ENCODE data around the gene STK24.

STK24 gene

GRCh38 chr13:98515818-98516465 is 61.0 kb downstream of the STK24 start:
- no peak for DNase-seq (ENCODE audit: low read depth)
- no peak for TF ChIP-seq CTCF (IDR thresholded peaks at IDR 0.05; ENCODE audit: control insufficient read depth, insufficient read depth, low read depth, low read length, missing control alignments)
- no peak overlapping the region for H3K4me3 ChIP-seq (ENCODE audit: control insufficient read depth, low read depth, low read length)

GRCh38 chr13:98514288-98514687 is 62.6 kb downstream of the STK24 start:
- no peak overlapping the region for H3K4me3 ChIP-seq (ENCODE audit: control insufficient read depth, low read depth, low read length)
- TF ChIP-seq CTCF (IDR thresholded peaks at IDR 0.05; ENCODE audit: control insufficient read depth, insufficient read depth, low read depth, low read length, missing control alignments): no peak
- DNase-seq (ENCODE audit: low read depth): no peak

GRCh38 chr13:98513837-98514236 is 63.1 kb downstream of the STK24 start:
- H3K4me3 ChIP-seq (ENCODE audit: control insufficient read depth, low read depth, low read length): no peak overlapping the region
- TF ChIP-seq CTCF (IDR thresholded peaks at IDR 0.05; ENCODE audit: control insufficient read depth, insufficient read depth, low read depth, low read length, missing control alignments): no peak
- DNase-seq (ENCODE audit: low read depth): no peak

- no peak overlapping the region for H3K4me3 ChIP-seq (ENCODE audit: control insufficient read depth, low read depth, low read length)
- TF ChIP-seq CTCF (IDR thresholded peaks at IDR 0.05; ENCODE audit: control insufficient read depth, insufficient read depth, low read depth, low read length, missing control alignments): no peak
Measured at GRCh38 chr13:98512774-98513665, 63.9 kb downstream of the STK24 start.

GRCh38 chr13:98511435-98511834 is 65.5 kb downstream of the STK24 start:
- no peak for DNase-seq (ENCODE audit: low read depth)
- H3K4me3 ChIP-seq (ENCODE audit: control insufficient read depth, low read depth, low read length): no peak overlapping the region
- TF ChIP-seq CTCF (IDR thresholded peaks at IDR 0.05; ENCODE audit: control insufficient read depth, insufficient read depth, low read depth, low read length, missing control alignments): no peak

More at GRCh38 chr13:98512774-98513665, 63.9 kb downstream of the STK24 start:
- no peak for DNase-seq (ENCODE audit: low read depth)

- no peak for DNase-seq (ENCODE audit: low read depth)
- no peak overlapping the region for H3K4me3 ChIP-seq (ENCODE audit: control insufficient read depth, low read depth, low read length)
- no peak for TF ChIP-seq CTCF (IDR thresholded peaks at IDR 0.05; ENCODE audit: control insufficient read depth, insufficient read depth, low read depth, low read length, missing control alignments)
Measured at GRCh38 chr13:98510156-98510509, 66.8 kb downstream of the STK24 start.
